ENCODE measurements around the gene DCHS1. TPM values are rescaled to one million over a fixed set of nuclear protein-coding genes. Genes with fewer than 3 reads are reported as not detected.

The DCHS1 gene
- total and polyA plus RNA-seq, 10 of the 15 experiments (the other 5 are each of a cell fraction or from before 2014, with no cell fraction given) = 0.02 to 0.64 (median 0.18) TPM; not detected in 1

GRCh38 chr11:6615882-6616585, 39.6 kb downstream of the DCHS1 start:
- ChIA-PET CTCF (interaction anchor here (1.0 to 1.3 kb wide), 2 partner anchors 85 to 122 kb away, joined by 5 read pairs; no protein-coding TSS in a partner anchor), SMC1A (ENCODE audit: uncharacterized antibody, unreplicated experiment) (interaction anchor here (3.4 kb wide), 1 partner anchor 9 kb away, joined by 19 read pairs; no protein-coding TSS in a partner anchor), RAD21 (ENCODE audit: unreplicated experiment) (no interaction called here), POLR2A (interaction anchor here (1.0 kb wide), 1 partner anchor 9 kb away, joined by 3 read pairs; no protein-coding TSS in a partner anchor)
- FAIRE-seq (no peak), DNase-seq (ENCODE audit: low read depth, low spot score) (no peak), ATAC-seq (no peak)
- TF ChIP-seq RFX5 (IDR thresholded peaks at IDR 0.05; ENCODE audit: low read depth, low read length) = no peak
- 81% methylated on average over 9 of the region's 9 CpGs for WGBS (ENCODE audit: insufficient coverage, insufficient replicate concordance, low lambda C conversion rate, missing lambda C conversion rate)
- peaks cover 0 to 8% of the 10 kb centered on the region in 2 experiments; a peak in 3 of 4 replicates for H3K36me3 ChIP-seq (ENCODE audit: control insufficient read depth in 2 of 2, insufficient read depth in 2 of 2, low read length in 1 of 2)
- no TSS peak for BruUV-seq (replicated peaks)
- no peaks in the 10 kb centered on the region for H3K27me3 ChIP-seq (replicated peaks in 1 of 2; ENCODE audit: control insufficient read depth in 2 of 2, insufficient read depth in 2 of 2, low read length in 1 of 2)
- H3K9me3 ChIP-seq (replicated peaks; ENCODE audit: control insufficient read depth, insufficient read depth, low read length) = no peaks in the 10 kb centered on the region
- no peak overlapping the region for H3K27ac ChIP-seq (ENCODE audit: control insufficient read depth, insufficient read depth)
- H3K4me2 ChIP-seq (ENCODE audit: control insufficient read depth, insufficient read depth) = no peak overlapping the region
- no peak overlapping the region for H2AFZ ChIP-seq (ENCODE audit: control insufficient read depth, low read depth, low read length)
- in situ Hi-C loops (cut with MboI) = loop anchor here (10.0 kb wide), 1 partner anchor 909 kb away; no protein-coding TSS in a partner anchor
- H3K9ac ChIP-seq (ENCODE audit: control insufficient read depth, insufficient read depth, low read length) = no peak overlapping the region
- peaks cover 20% of the 10 kb centered on the region for H3K79me2 ChIP-seq (ENCODE audit: control insufficient read depth, insufficient read depth, low read length)
- H3K4me3 ChIP-seq = no peak overlapping the region
- intact Hi-C loops (cut with micrococcal nuclease; ENCODE audit: unreplicated experiment) = loop anchor here (10.0 kb wide), 1 partner anchor 909 kb away; no protein-coding TSS in a partner anchor
- peaks cover 14% of the 10 kb centered on the region for H3K4me1 ChIP-seq (ENCODE audit: control insufficient read depth, insufficient read depth, low read length)
- H4K20me1 ChIP-seq (ENCODE audit: control insufficient read depth, insufficient read depth) = no peaks in the 10 kb centered on the region

DNA sequence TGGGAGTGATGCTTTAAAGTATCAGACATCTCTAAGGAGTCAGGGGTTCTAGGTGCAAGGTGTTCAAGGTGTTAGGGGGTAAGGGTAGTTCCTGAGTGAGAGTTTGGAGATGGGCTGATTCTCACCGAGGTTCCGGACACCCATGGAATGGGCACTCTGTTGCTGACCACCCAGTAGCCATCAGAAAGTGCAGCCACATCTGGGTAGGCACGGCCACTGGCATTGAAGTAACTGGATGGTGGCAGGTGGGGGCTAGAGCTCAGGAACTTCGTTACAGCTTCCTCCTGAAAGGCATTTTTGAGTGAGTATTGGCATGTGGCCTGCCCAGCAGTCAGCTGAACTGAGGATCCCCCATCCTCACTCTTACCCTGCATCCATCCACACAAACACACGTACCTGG, 40.6 kb downstream of the DCHS1 start:
- no peak for DNase-seq (ENCODE audit: low read depth, low spot score)
- Histone ChIP-seq H3K9me3 (replicated peaks; ENCODE audit: control insufficient read depth, insufficient read depth, low read length) (no peaks in the 10 kb centered on the region), H3K27ac (ENCODE audit: control insufficient read depth, insufficient read depth) (no peak overlapping the region), H3K4me1 (ENCODE audit: control insufficient read depth, insufficient read depth, low read length) (peaks cover 21% of the 10 kb centered on the region), H3K9ac (ENCODE audit: control insufficient read depth, insufficient read depth, low read length) (no peak overlapping the region), H3K27me3 (replicated peaks in 1 of 2; ENCODE audit: control insufficient read depth in 2 of 2, insufficient read depth in 2 of 2, low read length in 1 of 2) (no peaks in the 10 kb centered on the region), H3K4me2 (ENCODE audit: control insufficient read depth, insufficient read depth) (no peak overlapping the region), H3K36me3 (ENCODE audit: control insufficient read depth in 2 of 2, insufficient read depth in 2 of 2, low read length in 1 of 2) (peaks cover 4 to 17% of the 10 kb centered on the region in 2 experiments), H2AFZ (ENCODE audit: control insufficient read depth, low read depth, low read length) (no peak overlapping the region), H3K4me3 (no peak overlapping the region), H4K20me1 (ENCODE audit: control insufficient read depth, insufficient read depth) (no peaks in the 10 kb centered on the region), H3K79me2 (ENCODE audit: control insufficient read depth, insufficient read depth, low read length) (peaks cover 24% of the 10 kb centered on the region)
- WGBS (ENCODE audit: insufficient coverage, insufficient replicate concordance, low lambda C conversion rate, missing lambda C conversion rate) = 88% methylated on average over 5 of the region's 5 CpGs
- ChIA-PET RAD21 (ENCODE audit: unreplicated experiment) (no interaction called here), SMC1A (ENCODE audit: uncharacterized antibody, unreplicated experiment) (no interaction called here), CTCF (no interaction called here), POLR2A (no interaction called here)
- no peak for ATAC-seq
- intact Hi-C loops (cut with micrococcal nuclease; ENCODE audit: unreplicated experiment) (loop anchor here (10.0 kb wide), 1 partner anchor 910 kb away; no protein-coding TSS in a partner anchor), in situ Hi-C loops (cut with MboI) (loop anchor here (10.0 kb wide), 1 partner anchor 910 kb away; no protein-coding TSS in a partner anchor)
- BruUV-seq (replicated peaks) = no TSS peak
- no peak for FAIRE-seq
- no peak for TF ChIP-seq NR2C1 (IDR thresholded peaks at IDR 0.05)
- TF ChIP-seq FOXK2 (IDR thresholded peaks at IDR 0.05) = no peak
- no peak for TF ChIP-seq TCF3 (IDR thresholded peaks at IDR 0.05; ENCODE audit: borderline replicate concordance, insufficient read depth, low read depth, low read length)
- no peak for TF ChIP-seq ZZZ3 (IDR thresholded peaks at IDR 0.05; ENCODE audit: control insufficient read depth, insufficient read length, low read depth)
- TF ChIP-seq IRF5 (IDR thresholded peaks at IDR 0.05; ENCODE audit: borderline replicate concordance) = no peak
- no peak for TF ChIP-seq HDAC2 (IDR thresholded peaks at IDR 0.05)
- TF ChIP-seq RB1 (IDR thresholded peaks at IDR 0.05; ENCODE audit: borderline replicate concordance) = no peak
- TF ChIP-seq ZNF24 (IDR thresholded peaks at IDR 0.05) = no peak
- no peak for TF ChIP-seq ZNF622 (IDR thresholded peaks at IDR 0.05)
- TF ChIP-seq RUNX3 (IDR thresholded peaks at IDR 0.05; ENCODE audit: low read length) = no peak
- no peak for TF ChIP-seq JUNB (IDR thresholded peaks at IDR 0.05)
- no peak for TF ChIP-seq HSF1 (IDR thresholded peaks at IDR 0.05; ENCODE audit: low read depth, low read length)
- no peak for TF ChIP-seq EZH2 (IDR thresholded peaks at IDR 0.05; ENCODE audit: borderline replicate concordance, control insufficient read depth, low read depth, low read length)
- TF ChIP-seq BRCA1 (IDR thresholded peaks at IDR 0.05; ENCODE audit: low read depth, low read length) = no peak
- no peak for TF ChIP-seq YBX1 (IDR thresholded peaks at IDR 0.05)

Data from GM12878 (cell line).